ES-I3 (cell line): ENCODE measurements around the gene NIPBL.
"Not testable (repeated sequence)": the region's sequence is repeated elsewhere in the genome, so short reads cannot be mapped to it uniquely, and the experiment has no call there.

Source experiments
- H3K36me3 ChIP-seq: 2 replicates; pipeline ENCODE4 v1.6.1; 2013; ENCODE audit warnings: mild to moderate bottlenecking, low read length, control low read depth, moderate library complexity; ENCODE audit not compliant: insufficient read depth
- H3K4me1 ChIP-seq: 2 replicates; pipeline ENCODE4 v1.6.1; 2013; ENCODE audit warnings: mild to moderate bottlenecking, control low read depth, low read length; ENCODE audit not compliant: insufficient read depth
- H3K9ac ChIP-seq: 2 replicates; pipeline ENCODE4 v1.6.1; 2013; ENCODE audit warnings: low read depth, mild to moderate bottlenecking, low read length, moderate library complexity
- H3K9me3 ChIP-seq: 2 replicates; pipeline ENCODE4 v1.6.1; 2013; ENCODE audit warnings: mild to moderate bottlenecking, low read length, moderate library complexity; ENCODE audit not compliant: control insufficient read depth, insufficient read depth

The NIPBL gene

DNA sequence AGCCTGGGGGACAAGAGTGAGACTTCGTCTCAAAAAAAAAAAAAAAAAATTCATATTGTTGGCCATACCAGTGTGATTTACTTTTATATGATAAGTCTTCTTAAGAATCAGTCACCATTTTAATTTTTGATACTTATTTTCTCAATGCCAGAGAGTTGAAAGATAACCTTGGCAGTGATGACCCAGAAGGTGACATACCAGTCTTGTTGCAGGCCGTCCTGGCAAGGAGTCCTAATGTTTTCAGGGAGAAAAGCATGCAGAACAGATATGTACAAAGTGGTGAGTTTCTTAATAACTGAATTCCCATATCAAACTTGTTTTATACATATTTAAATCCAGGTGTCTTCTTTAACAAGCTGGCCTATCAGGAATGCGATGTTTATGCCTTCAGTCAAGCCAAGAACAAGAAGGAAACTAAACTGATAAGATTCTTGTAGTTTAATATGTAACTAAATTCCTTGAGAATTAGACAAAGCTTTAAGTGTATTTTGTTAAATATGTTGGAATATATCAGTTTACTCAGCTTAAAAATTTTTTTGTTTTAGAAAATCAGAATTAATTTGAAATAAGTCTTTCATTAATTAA, 81.5 kb downstream of the NIPBL start:
- Histone ChIP-seq H3K9me3 (no peaks in the 10 kb centered on the region), H3K36me3 (no peaks in the 10 kb centered on the region), H3K9ac (no peak overlapping the region), H3K4me1 (no peaks in the 10 kb centered on the region)

DNA sequence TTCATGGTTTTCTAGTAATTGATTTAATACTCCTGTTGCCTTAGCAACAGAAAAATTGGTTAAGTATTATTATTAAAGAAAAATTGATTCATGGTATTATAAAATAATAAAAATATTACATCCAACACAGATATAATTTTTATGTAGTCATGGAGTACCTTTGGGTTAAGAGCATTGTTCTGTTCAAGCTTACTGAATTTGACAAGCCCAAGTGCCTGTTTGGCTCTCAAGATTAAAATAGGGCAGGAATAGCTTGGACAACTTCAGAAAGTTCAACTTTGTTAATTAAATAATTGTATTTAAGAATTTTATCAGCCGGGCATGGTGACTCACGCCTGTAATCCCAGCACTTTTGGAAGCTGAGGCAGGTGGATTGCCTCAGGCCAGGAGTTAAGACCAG, 82.0 kb downstream of the NIPBL start:
- Histone ChIP-seq H3K36me3 (no peaks in the 10 kb centered on the region), H3K4me1 (no peaks in the 10 kb centered on the region), H3K9ac (no peak overlapping the region), H3K9me3 (no peaks in the 10 kb centered on the region)

DNA sequence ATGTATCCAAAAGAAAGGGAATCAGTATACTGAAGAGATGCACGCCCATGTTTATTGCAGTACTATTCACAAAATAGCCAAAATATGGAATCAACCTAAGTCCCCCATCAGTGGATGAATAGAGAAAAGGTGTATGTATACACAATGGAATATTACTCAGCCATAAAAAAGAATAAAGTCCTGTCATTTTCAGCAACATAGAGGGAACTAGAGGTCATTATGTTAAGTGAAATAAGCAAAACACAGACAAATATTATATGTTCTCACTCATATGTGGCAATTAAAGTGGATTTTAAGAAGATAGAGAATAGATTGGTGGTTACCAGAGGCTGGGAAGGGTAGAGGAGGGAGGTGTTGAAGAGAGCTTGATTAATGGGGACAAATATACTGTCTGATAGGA, 88.6 kb downstream of the NIPBL start:
- no peaks in the 10 kb centered on the region for H3K9me3 ChIP-seq
- no peak overlapping the region for H3K9ac ChIP-seq
- H3K36me3 ChIP-seq: no peaks in the 10 kb centered on the region

DNA sequence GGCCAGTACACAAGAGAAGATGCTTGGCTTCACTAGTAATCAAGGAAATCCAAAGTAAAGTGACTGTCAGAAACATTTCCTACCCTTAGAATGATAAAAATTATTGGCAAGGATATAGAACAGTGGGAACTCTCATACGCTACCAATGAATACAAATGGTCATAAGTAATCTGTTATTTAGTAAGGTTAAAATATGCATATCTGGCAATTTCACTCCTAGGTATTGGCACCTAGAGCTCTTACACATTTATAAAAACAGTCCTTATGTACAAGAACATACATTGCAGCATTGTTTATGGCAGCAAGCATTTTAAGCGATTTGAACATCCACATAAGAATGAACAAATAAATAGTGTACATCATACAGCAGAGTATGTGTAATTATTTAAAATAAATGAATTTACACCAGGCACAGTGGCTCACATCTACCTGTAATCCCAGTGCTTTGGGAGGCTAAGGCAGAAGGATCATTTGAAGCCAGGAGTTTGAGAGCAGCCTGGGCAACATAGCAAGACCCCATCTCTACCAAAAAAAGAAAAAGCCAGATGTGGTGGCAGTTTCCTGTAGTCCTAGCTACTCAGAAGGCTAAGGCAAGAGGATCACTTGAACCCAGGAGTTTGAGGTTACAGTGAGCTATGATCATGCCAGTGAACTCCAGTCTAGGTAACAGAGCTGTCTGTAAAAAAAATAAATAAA, 93.3 kb downstream of the NIPBL start:
- no peaks in the 10 kb centered on the region for H3K9me3 ChIP-seq
- no peaks in the 10 kb centered on the region for H3K4me1 ChIP-seq
- H3K9ac ChIP-seq: no peak overlapping the region
- H3K36me3 ChIP-seq: no peaks in the 10 kb centered on the region; the same call in 1 of the 2 replicates

More for the DNA sequence above, 88.6 kb downstream of the NIPBL start:
- no peaks in the 10 kb centered on the region for H3K4me1 ChIP-seq

DNA sequence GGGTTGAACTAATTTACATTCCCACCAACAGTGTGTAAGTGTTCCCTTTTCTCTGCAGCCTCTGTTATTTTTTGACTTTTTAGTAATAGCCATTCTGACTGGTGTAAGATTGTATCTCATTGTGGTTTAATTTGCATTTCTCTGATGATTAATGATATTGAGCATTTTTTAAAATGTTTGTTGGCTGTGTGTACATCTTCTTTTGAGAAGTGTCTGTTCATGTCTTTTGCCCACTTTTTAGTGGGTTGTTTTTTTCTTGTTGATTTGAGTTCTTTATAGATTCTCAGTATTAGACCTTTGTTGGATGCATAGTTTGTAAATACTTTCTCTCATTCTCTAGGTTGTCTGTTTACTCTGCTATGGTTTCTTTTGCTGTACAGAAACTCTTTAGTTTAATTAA, 101.6 kb downstream of the NIPBL start:
- Histone ChIP-seq H3K36me3 (peaks cover 4% of the 10 kb centered on the region), H3K9me3 (no peaks in the 10 kb centered on the region), H3K9ac (no peak overlapping the region)

DNA sequence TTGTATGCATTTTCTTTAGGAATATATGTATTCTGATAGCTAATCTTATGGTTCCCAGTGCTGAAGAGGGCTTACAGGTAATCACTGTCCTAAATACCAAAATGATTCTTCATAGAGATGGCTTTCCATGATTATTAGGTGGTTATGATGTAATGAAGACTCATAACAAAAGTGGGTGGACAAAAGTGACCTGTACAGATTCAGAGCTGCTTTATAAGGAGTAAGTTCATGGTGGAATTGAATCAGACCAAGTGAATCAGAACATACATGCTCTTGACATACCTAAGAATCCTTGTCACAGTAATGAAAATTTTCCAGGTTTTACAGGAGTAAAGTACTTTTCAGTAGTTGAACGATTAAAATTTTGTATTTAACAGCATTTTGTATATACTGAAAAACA, 105.6 kb downstream of the NIPBL start:
- Histone ChIP-seq H3K4me1 (no peaks in the 10 kb centered on the region), H3K9me3 (no peaks in the 10 kb centered on the region), H3K9ac (no peak overlapping the region), H3K36me3 (no peaks in the 10 kb centered on the region; the same call in 1 of the 2 replicates)

More for the DNA sequence above, 101.6 kb downstream of the NIPBL start:
- no peaks in the 10 kb centered on the region for H3K4me1 ChIP-seq

DNA sequence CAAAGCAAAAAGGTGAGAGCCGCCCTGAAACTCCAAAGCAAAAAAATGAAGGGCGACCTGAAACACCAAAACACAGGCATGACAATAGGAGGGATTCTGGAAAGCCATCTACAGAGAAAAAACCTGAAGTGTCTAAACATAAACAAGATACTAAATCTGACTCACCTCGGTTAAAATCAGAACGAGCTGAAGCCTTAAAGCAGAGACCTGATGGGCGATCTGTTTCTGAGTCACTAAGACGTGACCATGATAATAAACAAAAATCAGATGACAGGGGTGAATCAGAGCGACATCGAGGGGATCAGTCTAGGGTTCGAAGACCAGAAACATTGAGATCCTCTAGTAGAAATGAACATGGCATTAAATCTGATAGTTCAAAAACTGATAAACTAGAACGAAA, 108.8 kb downstream of the NIPBL start:
- Histone ChIP-seq H3K36me3 (no peaks in the 10 kb centered on the region; the same call in 1 of the 2 replicates), H3K9me3 (no peaks in the 10 kb centered on the region), H3K9ac (no peak overlapping the region), H3K4me1 (no peaks in the 10 kb centered on the region)

DNA sequence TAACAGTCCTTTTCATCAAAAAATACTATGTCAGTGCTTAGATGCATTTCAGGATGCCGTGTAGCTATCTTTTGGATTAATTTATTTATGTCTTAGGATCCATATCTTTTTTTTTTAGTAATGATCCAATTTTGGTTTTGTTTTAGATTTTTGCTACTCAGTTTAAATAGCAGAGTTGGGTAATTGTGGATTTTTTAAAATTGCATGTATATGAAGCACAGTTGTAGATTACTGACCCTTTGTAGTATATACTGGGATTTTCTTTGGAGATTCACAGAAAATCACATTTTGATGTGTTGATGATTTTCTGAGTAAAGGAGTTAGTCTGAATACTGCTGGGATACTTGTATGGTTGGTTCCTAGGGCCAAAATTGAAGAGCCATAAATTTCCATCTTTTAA, 111.8 kb downstream of the NIPBL start:
- H3K9ac ChIP-seq: no peak overlapping the region
- no peaks in the 10 kb centered on the region; the same call in 1 of the 2 replicates for H3K36me3 ChIP-seq
- no peaks in the 10 kb centered on the region for H3K9me3 ChIP-seq
- no peaks in the 10 kb centered on the region for H3K4me1 ChIP-seq

DNA sequence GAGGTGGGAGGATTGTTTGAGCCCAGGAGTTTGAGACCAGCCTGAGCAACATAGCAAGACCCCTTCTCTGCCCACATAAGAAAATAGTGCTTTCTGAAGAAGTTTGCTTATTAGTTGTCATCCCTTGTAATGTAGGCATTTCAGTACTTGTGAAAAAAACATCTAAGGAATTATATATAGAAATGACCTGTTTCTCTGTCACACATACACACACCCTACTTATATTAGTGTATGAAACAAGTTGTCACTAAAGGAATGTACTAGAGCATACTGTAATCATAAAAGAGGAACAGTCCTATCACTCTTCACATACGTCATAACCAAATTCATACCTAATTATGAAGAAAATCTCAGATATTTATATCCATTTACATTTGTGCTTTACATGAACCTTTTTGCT, 122.0 kb downstream of the NIPBL start:
- Histone ChIP-seq H3K9me3 (no peaks in the 10 kb centered on the region), H3K4me1 (no peaks in the 10 kb centered on the region), H3K36me3 (no peaks in the 10 kb centered on the region), H3K9ac (no peak overlapping the region)

DNA sequence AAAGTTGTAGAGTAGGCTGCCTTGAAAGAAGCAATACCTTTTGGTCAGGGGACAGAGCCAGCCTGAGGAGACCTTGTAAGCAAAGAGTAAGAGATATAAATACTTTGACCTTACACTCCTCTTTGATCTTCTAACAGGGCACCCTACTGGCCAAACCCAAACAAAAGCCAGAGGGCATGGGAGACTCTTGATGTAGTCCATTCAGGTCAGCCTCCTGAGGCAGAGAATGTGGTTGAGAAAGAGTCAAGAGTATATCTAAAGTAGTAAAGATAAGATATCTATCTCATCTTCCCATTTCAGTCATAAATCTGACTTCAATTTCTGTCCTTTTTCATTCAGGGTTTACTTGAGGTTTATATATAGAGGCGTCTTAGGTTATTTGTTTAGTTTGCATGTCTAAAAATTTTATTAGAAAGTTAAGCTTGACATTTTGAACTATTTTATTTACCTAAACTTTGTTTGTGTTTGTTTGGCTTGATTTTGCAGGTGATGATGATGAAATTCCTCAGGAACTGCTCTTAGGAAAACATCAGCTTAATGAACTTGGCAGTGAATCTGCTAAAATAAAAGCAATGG, 125.7 kb downstream of the NIPBL start:
- no peaks in the 10 kb centered on the region for H3K36me3 ChIP-seq
- H3K9me3 ChIP-seq: no peaks in the 10 kb centered on the region

DNA sequence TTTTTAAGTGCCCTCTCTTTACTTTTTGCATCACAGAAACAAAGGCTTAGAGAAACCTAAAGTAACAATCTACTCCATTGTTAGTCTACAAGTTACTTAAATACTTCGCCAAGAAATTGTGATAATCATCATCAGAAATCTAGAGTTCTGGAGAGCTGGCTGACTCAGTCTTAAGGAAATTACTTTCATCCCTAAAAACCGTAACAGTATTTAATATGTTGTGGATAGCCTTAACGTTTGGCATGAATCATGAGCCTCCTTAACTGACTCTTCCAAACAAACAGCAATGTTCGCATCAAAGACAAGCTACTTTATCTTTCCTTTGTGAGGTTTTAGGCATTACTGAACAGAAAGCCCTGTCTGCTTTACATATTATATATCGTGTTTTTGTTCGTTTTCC, 128.7 kb downstream of the NIPBL start:
- Histone ChIP-seq H3K36me3 (no peaks in the 10 kb centered on the region), H3K9ac (no peak overlapping the region), H3K9me3 (no peaks in the 10 kb centered on the region), H3K4me1 (no peaks in the 10 kb centered on the region)

More for the DNA sequence above, 125.7 kb downstream of the NIPBL start:
- H3K4me1 ChIP-seq: no peaks in the 10 kb centered on the region
- no peak overlapping the region for H3K9ac ChIP-seq

DNA sequence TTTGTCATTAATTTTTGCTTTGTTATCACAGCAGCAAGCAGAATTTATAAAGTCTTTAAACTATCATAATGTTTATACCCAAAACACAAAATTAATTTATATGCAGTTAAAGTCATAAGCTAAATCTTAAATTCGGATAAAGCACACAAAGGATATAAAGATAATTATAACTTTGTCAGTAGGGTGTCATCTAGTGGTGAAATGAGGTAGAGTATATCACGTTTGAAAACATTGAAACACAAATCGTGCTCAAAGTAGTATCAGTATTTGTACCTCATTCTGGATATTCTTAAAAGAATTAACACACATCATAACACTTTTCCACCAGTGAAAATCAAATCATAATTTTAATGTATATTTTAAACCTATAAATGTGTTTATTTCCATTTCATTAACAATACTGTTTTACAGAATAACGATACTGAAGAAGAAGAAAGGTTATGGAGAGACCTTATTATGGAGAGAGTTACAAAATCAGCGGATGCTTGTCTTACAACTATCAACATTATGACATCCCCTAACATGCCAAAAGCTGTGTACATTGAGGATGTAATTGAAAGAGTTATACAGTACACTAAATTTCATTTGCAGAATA, 129.5 kb downstream of the NIPBL start:
- H3K9me3 ChIP-seq: no peaks in the 10 kb centered on the region
- H3K36me3 ChIP-seq: no peaks in the 10 kb centered on the region; the same call in 1 of the 2 replicates
- no peaks in the 10 kb centered on the region for H3K4me1 ChIP-seq
- no peak overlapping the region for H3K9ac ChIP-seq

DNA sequence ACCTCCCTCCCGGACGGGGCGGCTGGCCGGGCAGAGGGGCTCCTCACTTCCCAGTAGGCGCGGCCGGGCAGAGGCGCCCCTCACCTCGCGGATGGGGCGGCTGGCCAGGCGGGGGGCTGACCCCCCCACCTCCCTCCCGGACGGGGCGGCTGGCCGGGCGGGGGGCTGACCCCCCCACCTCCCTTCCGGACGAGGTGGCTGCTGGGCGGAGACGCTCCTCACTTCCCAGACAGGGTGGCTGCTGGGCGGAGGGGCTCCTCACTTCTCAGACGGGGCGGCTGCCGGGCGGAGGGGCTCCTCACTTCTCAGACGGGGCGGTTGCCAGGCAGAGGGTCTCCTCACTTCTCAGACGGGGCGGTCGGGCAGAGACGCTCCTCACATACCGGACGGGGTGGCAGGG, 136.6 kb downstream of the NIPBL start:
- not testable (repeated sequence) for H3K9me3 ChIP-seq, H3K4me1 ChIP-seq, H3K36me3 ChIP-seq, H3K9ac ChIP-seq

DNA sequence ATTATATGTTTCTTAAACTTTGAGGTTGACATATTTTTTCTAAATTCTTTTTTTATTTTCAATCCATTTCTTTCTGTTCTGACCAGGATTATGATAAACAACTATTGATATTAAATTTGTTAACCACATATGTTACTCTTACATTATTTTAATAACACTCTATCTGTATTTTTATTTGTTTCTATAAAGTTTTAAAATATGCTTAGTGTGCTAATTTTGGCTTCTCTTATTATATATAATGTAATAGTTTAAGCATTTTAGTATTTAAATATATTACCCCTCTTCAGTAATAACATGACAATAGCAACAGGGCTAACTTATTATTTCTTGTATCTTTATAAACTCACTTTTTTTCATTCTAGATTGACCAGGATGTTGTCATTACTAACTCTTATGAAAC, 137.8 kb downstream of the NIPBL start:
- Histone ChIP-seq H3K9me3 (no peaks in the 10 kb centered on the region), H3K36me3 (peaks cover 3% of the 10 kb centered on the region; the same call in 1 of the 2 replicates), H3K4me1 (no peaks in the 10 kb centered on the region), H3K9ac (no peak overlapping the region)
